IMR-90 (cell line): Measurements from ENCODE around the gene NPRL2. TPM values are rescaled to one million over a fixed set of nuclear protein-coding genes. Genes with fewer than 3 reads are reported as not detected.

ENCODE experiments used
- ATAC-seq: fragments of 200-7000 bp; cut with Tn5 transposase; 2 replicates; pipeline ENCODE4 v1.9.1; 2020; ENCODE audit warnings: low read depth, mild to moderate bottlenecking, moderate library complexity
- BruUV-seq: library from RNA; stranded (reverse); fragments of 400-500 nt; replicated peaks from 2 replicates; lab custom pipeline; 2021; lab: Mats Ljungman, UMichigan
- CTCF ChIA-PET: fragments of 300-600 bp; formaldehyde crosslinking; extraction: SDS; loops from one replicate; lab custom pipeline; 2021; ENCODE audit warnings: antibody characterized with exemption; lab: Yijun Ruan, JAX
- POLR2A ChIA-PET: fragments of 300-600 bp; sonication (Branson Sonifier 250); formaldehyde crosslinking; loops from one replicate; lab custom pipeline; 2022; ENCODE audit warnings: antibody characterized with exemption; ENCODE audit not compliant: unreplicated experiment; lab: Charles Lee
- DNase-seq: peaks from one replicate; pipeline ENCODE4 v3.0.0; 2013
- H2AFZ ChIP-seq: replicated peaks from 2 replicates; pipeline ENCODE3; 2013; ENCODE audit warnings: low read length, mild to moderate bottlenecking; ENCODE audit not compliant: poor library complexity
- H2AK5ac ChIP-seq: 2 replicates; pipeline ENCODE4 v1.6.1; 2013; ENCODE audit warnings: low read depth, low read length, inconsistent platforms
- H2AK9ac ChIP-seq: replicated peaks from 2 replicates; pipeline ENCODE3; 2013; ENCODE audit warnings: mild to moderate bottlenecking, low read depth, low read length, moderate library complexity; ENCODE audit not compliant: poor library complexity
- H2BK120ac ChIP-seq: 2 replicates; pipeline ENCODE4 v1.6.1; 2013; ENCODE audit warnings: low read depth, low read length, inconsistent platforms
- H2BK15ac ChIP-seq: 3 replicates; pipeline ENCODE4 v1.6.1; 2013; ENCODE audit warnings: low read depth, low read length, inconsistent platforms
- H2BK20ac ChIP-seq: 2 replicates; pipeline ENCODE4 v1.6.1; 2013; ENCODE audit warnings: low read depth, mild to moderate bottlenecking, inconsistent platforms, low read length, moderate library complexity
- H2BK5ac ChIP-seq: 2 replicates; pipeline ENCODE4 v1.6.1; 2013; ENCODE audit warnings: mild to moderate bottlenecking, low read depth, low read length, inconsistent platforms; ENCODE audit not compliant: poor library complexity, severe bottlenecking
- H3K14ac ChIP-seq: replicated peaks from 2 replicates; pipeline ENCODE4 v1.6.1; 2013; ENCODE audit warnings: low read depth, low read length, inconsistent platforms
- H3K18ac ChIP-seq: 2 replicates; pipeline ENCODE4 v1.6.1; 2013; ENCODE audit warnings: low read depth, low read length, control low read depth
- H3K23ac ChIP-seq: 2 replicates; pipeline ENCODE4 v1.6.1; 2013; ENCODE audit warnings: low read depth, low read length, inconsistent platforms
- H3K27ac ChIP-seq: 2 replicates; pipeline ENCODE4 v1.5.1; 2013; ENCODE audit warnings: mild to moderate bottlenecking, control low read depth, low read length; ENCODE audit not compliant: insufficient read depth
- H3K27me3 ChIP-seq: 2 replicates; pipeline ENCODE4 v1.6.1; 2013; ENCODE audit warnings: low read length; ENCODE audit not compliant: control insufficient read depth, insufficient read depth
- H3K36me3 ChIP-seq: 2 replicates; pipeline ENCODE4 v1.6.1; 2013; ENCODE audit warnings: low read length, mixed read lengths; ENCODE audit not compliant: control insufficient read depth, insufficient read depth
- H3K4ac ChIP-seq: 2 replicates; pipeline ENCODE4 v1.6.1; 2013; ENCODE audit warnings: low read depth, low read length, inconsistent platforms
- H3K4me1 ChIP-seq: 2 replicates; pipeline ENCODE4 v1.6.1; 2013; ENCODE audit warnings: low read length, mixed read lengths; ENCODE audit not compliant: control insufficient read depth, insufficient read depth
- H3K4me2 ChIP-seq: 2 replicates; pipeline ENCODE4 v1.6.1; 2013; ENCODE audit warnings: low read depth, mild to moderate bottlenecking, control low read depth, low read length, moderate library complexity
- H3K4me3 ChIP-seq: 2 replicates; pipeline ENCODE4 v1.5.1; 2013; ENCODE audit warnings: low read depth, mild to moderate bottlenecking, control low read depth, low read length, moderate library complexity; ENCODE audit not compliant: insufficient read depth
- H3K56ac ChIP-seq: 2 replicates; pipeline ENCODE4 v1.6.1; 2013; ENCODE audit warnings: low read length, inconsistent platforms; ENCODE audit not compliant: insufficient read depth; ENCODE audit errors: extremely low read depth
- H3K79me1 ChIP-seq, 2 experiments: 2 replicates each; pipeline ENCODE4 v1.6.1; 2013; ENCODE audit warnings: low read length in 2 of 2, inconsistent platforms in 1 of 2, low read depth in 1 of 2
- H3K9ac ChIP-seq: 2 replicates; pipeline ENCODE4 v1.6.1; 2013; ENCODE audit warnings: low read depth, low read length, control low read depth
- H3K9me1 ChIP-seq: 2 replicates; pipeline ENCODE4 v1.6.1; 2013; ENCODE audit warnings: low read length, inconsistent platforms; ENCODE audit not compliant: insufficient read depth
- H3K9me3 ChIP-seq: 2 replicates; pipeline ENCODE4 v1.6.1; 2013; ENCODE audit warnings: low read length; ENCODE audit not compliant: control insufficient read depth, insufficient read depth
- H4K20me1 ChIP-seq: 2 replicates; pipeline ENCODE4 v1.6.1; 2013; ENCODE audit warnings: low read length, inconsistent platforms; ENCODE audit not compliant: insufficient read depth
- H4K5ac ChIP-seq: 2 replicates; pipeline ENCODE4 v1.6.1; 2013; ENCODE audit warnings: mild to moderate bottlenecking, low read depth, low read length, control low read depth
- H4K8ac ChIP-seq, 2 experiments: 2 replicates each; pipeline ENCODE4 v1.6.1; 2013; ENCODE audit warnings: low read depth in 2 of 2, low read length in 2 of 2, control low read depth in 1 of 2, inconsistent platforms in 1 of 2
- H4K91ac ChIP-seq: 2 replicates; pipeline ENCODE4 v1.6.1; 2013; ENCODE audit warnings: low read depth, low read length, inconsistent platforms; ENCODE audit not compliant: insufficient read depth
- BHLHE40 ChIP-seq: fragments of 150-350 bp; IDR thresholded peaks from 2 replicates; pipeline ENCODE4 v1.6.1; 2016; ENCODE audit warnings: mild to moderate bottlenecking, low read depth, low read length
- CEBPB ChIP-seq: IDR thresholded peaks from 2 replicates; pipeline ENCODE4 v1.6.1; 2012; ENCODE audit warnings: low read depth, low read length, improper control_type of control experiment
- CTCF ChIP-seq: conservative IDR thresholded peaks from 2 replicates; pipeline ENCODE4 v1.5.1; 2012; ENCODE audit warnings: mild to moderate bottlenecking, low read depth, low read length, improper control_type of control experiment
- MXI1 ChIP-seq: IDR thresholded peaks from 2 replicates; pipeline ENCODE4 v1.6.1; 2012; ENCODE audit warnings: low read depth, mild to moderate bottlenecking, low read length, moderate library complexity, borderline replicate concordance
- WGBS, 2 experiments: methylation state at CpG; one replicate each; pipeline versions ENCODE4 v1.1.5 to v1.1.7; 2013; ENCODE audit warnings: missing lambda C conversion rate in 2 of 2; ENCODE audit not compliant: insufficient read length in 1 of 2; ENCODE audit errors: extremely low coverage in 2 of 2; 5-methylcytosine and 5-hydroxymethylcytosine counted together
- dilution Hi-C: fragments of 300-500 bp; cut with HindIII; formaldehyde crosslinking; loops from one replicate; pipeline ENCODE4 v1.14.3; 2018; ENCODE audit warnings: low sequenced_read_pairs; ENCODE audit not compliant: unreplicated experiment
- in situ Hi-C: fragments of 300-500 bp; cut with MboI; formaldehyde crosslinking; loops from 3 replicates; pipeline ENCODE4 v1.14.3; 2019; ENCODE audit warnings: low sequenced_read_pairs, inconsistent platforms, mixed read lengths
- intact Hi-C: fragments of 100-400 bp; cut with micrococcal nuclease; formaldehyde crosslinking; loops from 2 replicates; pipeline ENCODE4 v1.10.0; 2022
- polyA plus RNA-seq, 3 experiments: library from polyadenylated mRNA; depleted of rRNA; stranded (reverse); fragments of >200 nt; gene quantifications; 2 replicates each; pipeline ENCODE4 v1.2.3, GENCODE V29; 2012; ENCODE audit warnings: low replicate concordance in 1 of 3
- total RNA-seq: library from RNA; depleted of rRNA; stranded (reverse); fragments of >200 nt; gene quantifications from 2 replicates; pipeline ENCODE4 v1.2.3, GENCODE V29; 2012

Gene NPRL2
- total and polyA plus RNA-seq, 2 of the 4 experiments (the other 2 are of a cell fraction) = 38.3 to 38.7 TPM

- Histone ChIP-seq H3K27me3 (no peaks in the 10 kb centered on the region), H2AK5ac (peak overlapping the region; percentile 39), H3K14ac (peak overlapping the region; percentile 62), H3K23ac (peak overlapping the region; percentile 57; the same call in 1 of the 2 replicates), H3K36me3 (peaks cover 30% of the 10 kb centered on the region), H2BK20ac (no peak overlapping the region), H3K56ac (peak overlapping the region; percentile 41; the same call in 1 of the 2 replicates), H3K27ac (peak overlapping the region; percentile 49), H3K9ac (peak overlapping the region; percentile 77), H3K4ac (peak overlapping the region; percentile 46), H2BK15ac (no peak overlapping the region), H3K9me3 (no peaks in the 10 kb centered on the region), H3K18ac (no peak overlapping the region), H3K4me1 (peaks cover 11% of the 10 kb centered on the region), H2AFZ (peak overlapping the region; percentile 93), H3K79me1 (peaks cover 23 to 42% of the 10 kb centered on the region in 2 experiments), H4K8ac (peak overlapping the region; percentile 72 to 88; a peak in 3 of 4 replicates), H2AK9ac (peak overlapping the region; percentile 90), H3K4me3 (peak overlapping the region; percentile 73), H4K91ac (peak overlapping the region; percentile 26), H3K4me2 (peak overlapping the region; percentile 88), H2BK5ac (peak overlapping the region; percentile 44), H3K9me1 (peaks cover 4% of the 10 kb centered on the region; the same call in 1 of the 2 replicates), H4K5ac (peak overlapping the region; percentile 52), H2BK120ac (no peak overlapping the region), H4K20me1 (peaks cover 17% of the 10 kb centered on the region)
- in situ Hi-C loops (no loop called here), dilution Hi-C loops (no loop called here), intact Hi-C loops (no loop called here)
- CTCF ChIA-PET = interaction anchor here (1.2 kb wide), 1 partner anchor 192 kb away, joined by 5 read pairs; no protein-coding TSS in a partner anchor
- no peak for DNase-seq
- no peak; the same call in 1 of the 2 replicates for ATAC-seq
- WGBS, 2 experiments = 6% methylated on average over 7 of the region's 7 CpGs; no CpG with 5 or more reads in 1 of the 2 experiments
- POLR2A ChIA-PET = interaction anchor here (0.8 kb wide), 1 partner anchor 10 kb away, joined by 4 read pairs; the partner anchor contains the start of gene RASSF1
- BruUV-seq = no TSS peak
- TF ChIP-seq CTCF (no peak), CEBPB (no peak), BHLHE40 (no peak), MXI1 (no peak)
Observed at GRCh38 chr3:50350213-50350526, 405 bp downstream of the NPRL2 start.
